NOMO-1 treated with dmso at 0.1 percent for 144 hours (cell line): Measurements from ENCODE around the gene CD44.
A peak's percentile ranks its signal among the peaks of the same experiment; 100 is the strongest.

ENCODE experiments used
- DNase-seq: peaks from one replicate; lab custom pipeline; 2025; ENCODE audit not compliant: unreplicated experiment; lab: John Stamatoyannopoulos, UW

Gene CD44

DNA sequence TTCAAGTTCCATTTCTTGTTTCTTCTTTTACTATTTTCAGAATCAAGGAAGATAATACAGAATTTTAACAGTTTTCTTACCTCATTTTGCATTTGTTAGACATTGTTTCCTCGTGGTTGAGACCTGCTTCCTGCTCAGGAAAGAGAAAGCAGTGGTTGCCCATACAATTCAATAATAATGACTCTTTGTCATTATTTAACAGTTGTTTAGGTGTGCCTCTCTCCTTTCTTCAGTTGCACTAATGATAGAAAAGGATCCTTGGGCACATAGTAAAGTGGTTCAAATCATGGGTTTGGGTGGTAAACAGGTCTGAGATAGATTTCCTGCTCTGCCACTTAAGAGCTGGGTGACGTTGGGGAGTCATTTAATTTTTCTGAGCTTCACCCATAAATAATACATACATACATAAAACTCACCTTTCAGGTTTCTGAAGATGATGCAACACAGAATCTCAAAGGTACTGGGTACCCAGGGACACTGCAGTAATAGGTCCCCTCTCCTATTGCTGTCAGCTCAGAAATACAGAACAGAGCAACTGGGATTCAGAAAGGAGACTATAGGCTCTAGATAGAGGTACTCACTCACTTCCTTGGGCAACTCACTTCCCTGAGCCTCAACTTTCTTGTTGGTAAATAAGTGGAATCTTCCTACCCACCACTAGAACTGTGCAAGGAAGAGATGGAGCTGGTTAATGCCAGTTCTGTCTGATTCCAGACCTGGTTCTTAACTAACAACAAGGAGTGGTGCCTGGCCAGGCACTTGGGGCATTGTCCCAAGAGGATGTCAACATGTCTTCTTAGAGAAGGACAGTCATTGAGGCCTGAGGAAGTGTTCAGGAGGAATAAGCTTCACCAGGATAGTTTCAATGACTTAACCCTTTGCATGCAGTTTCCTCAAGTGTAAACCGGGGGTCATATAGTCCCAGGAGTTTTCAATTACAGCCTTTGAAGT is 34.9 kb downstream of the CD44 start:
- no peak for DNase-seq

DNA sequence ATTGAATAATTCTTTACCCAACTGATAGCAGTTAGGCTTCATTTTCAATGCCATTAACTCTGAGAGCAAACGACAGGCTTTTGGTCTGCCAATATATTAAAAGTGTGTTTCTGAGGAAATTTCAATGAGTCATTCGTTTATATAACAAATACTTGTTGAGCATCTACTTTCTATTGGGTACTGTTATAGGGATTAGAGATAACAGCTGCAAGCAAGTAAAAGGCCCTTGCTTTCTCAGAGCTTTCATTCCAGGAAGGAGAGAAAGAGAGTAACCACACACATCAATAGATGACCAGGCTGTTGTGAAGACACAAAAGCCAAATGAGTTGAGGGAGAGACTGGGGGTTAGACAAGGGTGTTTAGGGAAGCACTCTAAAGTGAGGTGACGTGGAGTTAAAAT is 35.7 kb downstream of the CD44 start:
- DNase-seq = no peak

DNA sequence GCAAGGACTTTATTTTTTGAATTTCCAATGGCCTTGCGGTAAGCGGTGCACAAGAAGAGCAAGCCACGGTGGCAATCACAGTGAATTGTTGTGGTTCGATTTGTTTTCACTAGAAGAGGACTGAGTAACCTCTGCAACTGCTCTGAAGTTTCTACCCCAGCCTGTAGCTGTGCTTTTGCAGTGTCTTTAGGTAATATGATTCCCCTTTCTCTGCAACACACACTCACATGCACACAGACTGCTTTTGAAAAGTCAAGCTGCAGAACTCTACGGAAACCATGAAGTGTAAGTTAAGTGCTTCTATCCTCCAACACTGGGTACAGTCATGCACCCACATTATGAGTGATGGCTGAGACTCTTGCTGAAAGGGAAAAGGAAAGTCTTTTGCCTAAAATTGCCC is 38.4 kb downstream of the CD44 start:
- DNase-seq = no peak

DNA sequence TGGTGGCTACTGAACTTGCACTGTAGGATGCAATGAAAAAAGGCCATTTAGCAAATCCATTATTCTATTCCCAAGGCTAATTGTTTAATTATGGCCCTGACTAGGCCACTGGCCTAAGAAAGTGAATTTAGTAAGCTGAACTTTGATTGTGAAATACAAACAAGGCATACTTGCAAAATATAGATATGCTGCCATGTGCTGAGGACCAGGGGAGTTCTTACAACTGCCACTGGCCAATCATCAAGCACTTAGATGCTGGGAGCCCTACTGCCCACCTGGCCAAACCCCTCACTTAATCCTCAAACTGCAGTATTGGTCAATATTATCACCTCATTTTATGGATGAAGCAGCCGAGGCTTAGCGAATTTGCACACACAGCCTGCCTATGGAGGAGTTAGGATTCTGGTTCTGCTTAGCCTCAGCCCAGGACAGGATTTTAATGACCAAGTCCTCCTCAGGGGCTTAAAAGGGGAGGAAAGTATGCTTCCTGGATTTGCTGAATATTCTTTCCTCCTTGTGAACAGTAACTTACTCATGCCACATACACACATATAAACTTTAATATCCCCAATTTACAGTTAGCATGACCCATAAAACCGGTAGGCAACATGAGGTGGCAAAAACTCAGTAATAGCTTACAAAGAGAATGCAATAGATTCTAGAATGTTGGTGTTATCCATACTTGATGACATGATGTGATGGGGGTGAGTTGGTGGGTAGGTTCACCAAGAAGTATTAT is 39.3 kb downstream of the CD44 start:
- DNase-seq = no peak

DNA sequence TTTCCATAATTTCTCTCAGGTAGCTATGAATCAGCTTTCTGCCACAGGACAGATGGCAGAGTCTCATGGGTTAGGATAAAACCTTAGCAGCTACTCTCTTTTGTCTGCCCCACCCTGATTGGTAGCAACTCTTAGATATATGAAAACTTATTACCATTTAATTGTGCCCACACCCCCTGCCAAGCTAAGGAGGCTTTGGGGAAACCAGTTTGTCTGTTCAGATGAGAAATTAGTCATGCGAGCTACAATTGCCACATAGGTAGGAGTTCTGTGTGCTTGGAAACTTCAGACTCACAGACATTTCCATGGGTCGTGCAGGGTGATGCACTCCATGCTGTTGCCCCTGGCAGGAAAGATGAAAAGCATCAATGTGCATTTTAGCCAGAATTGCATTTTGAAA is 39.9 kb downstream of the CD44 start:
- no peak for DNase-seq

DNA sequence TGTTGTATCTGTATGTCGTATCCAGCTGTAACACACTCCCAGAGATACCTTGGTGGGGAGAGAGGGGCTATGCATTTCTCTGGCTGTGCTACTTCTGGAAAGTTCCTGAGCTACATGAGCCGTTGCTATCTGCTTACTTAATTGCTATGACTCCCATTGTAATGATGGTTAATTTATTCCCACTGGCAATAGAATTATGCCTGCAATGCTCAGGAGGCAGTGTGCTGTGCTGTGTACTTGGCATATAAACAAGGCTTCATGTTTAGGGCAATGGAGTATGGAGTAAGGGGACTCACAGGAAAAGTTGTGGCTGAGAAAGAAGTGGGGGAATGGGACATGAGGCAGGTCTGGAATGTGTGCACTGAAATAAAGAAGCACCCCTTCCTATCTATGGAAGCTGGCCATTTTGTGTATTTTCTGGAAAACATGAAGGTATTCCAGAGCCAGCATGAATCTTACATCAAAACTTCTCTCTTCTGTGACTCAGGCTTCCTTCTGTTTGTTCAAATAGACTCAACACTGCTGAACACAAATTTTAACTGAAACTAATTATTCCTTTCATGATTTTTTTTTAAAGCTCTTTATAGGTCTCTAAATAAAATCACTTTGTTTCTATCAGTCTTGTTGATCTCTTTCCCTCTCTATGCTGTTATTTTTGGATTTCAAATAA is 40.6 kb downstream of the CD44 start:
- no peak for DNase-seq

DNA sequence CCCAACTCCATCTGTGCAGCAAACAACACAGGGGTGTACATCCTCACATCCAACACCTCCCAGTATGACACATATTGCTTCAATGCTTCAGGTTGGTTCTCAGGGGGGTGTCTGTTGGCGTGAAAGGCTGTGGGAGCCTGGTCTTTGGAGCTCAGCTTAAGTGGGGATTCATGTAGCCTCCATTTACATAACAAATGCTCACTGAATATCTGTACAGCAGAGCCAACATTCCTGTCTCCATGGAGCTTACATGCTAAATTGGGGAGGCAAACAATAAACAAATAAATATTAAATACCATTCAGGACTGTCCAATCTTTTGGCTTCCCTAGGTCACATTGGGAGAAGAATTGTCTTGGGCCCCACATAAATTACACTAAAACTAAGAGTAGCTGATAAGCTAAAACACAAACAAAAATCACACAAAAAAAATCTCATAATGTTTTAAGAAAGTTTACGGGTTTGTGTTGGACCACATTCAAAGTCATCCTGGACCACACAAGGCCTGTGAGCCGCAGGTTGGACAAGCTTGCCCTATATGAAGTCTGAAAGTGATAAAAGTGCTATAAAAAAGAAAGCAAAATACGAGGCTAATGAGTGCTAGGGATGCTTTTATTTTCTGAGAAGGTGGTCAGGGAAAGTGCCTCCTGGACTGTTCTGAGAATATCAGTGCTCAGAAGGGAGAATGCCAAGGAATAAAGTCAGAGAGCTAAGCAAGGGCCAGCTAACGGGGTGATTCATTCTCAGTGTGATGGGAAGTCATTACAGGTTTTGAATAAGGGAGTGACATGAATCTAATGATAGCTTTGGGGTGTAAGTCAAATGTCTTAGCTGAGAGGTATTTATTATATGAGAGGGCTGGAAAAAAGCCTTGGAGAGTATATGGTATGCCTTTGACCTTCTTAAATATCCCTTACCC is 41.6 kb downstream of the CD44 start:
- DNase-seq = no peak

DNA sequence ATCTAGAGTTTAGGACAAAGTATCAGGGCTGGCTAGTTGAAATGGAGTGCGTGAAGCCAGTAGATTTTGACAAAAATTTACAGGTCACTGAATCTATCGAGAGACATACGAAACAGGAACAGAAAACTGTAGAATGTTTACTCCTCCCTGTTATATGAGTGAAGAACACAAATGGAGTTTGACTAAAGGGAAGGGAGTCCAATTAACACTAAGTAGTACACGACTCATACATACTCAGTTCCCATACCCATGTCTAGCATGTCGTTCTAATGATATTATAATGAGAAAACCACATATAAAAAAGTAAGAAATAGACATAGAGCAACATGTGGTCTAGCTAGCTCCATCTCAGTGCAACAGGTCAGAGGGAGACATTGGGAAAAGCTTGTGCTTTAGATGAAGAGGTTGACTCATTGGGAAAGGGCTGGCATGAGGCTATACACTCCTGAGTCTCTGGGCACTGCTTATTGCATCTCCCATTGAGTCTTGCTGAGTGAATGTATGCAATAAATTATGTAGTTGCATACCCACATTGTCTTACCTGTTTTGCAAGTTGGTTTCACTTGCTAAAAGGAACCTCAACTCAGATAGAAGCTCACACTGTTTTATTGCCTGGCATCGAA is 43.5 kb downstream of the CD44 start:
- no peak for DNase-seq

DNA sequence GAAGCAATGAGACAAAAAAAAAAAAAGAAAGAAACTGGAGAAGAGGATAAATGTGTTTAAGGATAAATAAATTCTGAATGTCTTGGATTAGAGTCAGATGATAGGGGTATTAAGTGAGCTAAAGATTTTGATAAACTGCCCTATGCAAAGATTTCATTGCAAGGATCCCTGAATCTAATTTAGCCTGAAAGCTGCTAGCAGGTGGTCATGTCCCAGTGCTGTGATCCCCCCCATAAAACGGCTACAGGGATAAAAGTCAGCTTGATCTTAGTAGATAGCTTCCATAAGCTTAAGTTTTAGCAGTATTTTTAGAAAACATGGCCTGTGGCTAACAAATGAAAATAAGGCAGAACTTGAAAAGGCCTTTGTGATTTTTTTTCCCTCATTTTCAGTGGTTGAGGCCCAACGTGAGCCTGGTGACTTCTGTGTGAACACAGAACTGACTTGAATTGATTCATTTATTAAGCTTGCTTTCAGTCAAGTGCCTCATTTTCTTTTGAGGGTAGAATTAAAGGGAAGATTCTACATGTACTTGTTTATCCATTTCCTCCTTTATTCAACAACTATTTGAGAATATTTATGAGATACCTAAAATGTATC is 44.5 kb downstream of the CD44 start:
- no peak for DNase-seq

DNA sequence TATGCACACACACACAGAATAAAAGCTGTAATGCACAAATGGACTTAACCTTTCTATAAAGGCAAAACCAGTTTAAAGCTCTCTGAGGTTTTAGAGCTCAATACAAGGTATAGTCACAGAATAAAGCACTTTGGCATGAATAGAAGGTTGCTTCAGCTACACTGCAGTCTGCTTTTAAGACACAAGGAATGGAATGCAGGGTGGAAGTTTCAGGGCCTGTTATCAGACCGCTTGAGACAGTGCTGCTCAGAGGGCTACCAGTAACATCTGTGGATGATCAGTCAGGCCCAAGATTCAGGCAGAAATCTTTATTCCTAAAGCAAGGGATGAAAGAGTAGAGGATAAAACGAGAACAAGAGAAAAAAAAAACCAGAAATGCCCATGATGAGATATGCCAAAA is 46.7 kb downstream of the CD44 start:
- no peak for DNase-seq

DNA sequence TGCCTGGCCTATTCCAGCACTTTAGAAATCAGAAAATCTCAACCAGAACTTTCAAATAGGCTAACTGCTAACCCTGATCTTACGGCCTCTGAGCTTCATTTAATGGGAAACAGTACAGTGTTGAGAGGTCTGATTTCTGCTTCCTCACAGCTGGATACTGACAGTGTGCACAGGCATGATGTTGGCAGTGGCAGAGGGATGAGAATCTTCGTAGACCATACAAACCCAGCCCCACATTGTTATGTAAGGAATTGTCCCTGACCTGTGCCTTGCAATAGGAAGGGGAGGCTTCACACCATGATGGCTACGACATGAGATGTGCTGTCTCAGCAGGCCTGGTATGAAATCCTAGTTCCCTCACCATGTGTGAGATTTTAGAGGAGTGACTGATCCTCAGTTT is 49.0 kb downstream of the CD44 start:
- DNase-seq = no peak

DNA sequence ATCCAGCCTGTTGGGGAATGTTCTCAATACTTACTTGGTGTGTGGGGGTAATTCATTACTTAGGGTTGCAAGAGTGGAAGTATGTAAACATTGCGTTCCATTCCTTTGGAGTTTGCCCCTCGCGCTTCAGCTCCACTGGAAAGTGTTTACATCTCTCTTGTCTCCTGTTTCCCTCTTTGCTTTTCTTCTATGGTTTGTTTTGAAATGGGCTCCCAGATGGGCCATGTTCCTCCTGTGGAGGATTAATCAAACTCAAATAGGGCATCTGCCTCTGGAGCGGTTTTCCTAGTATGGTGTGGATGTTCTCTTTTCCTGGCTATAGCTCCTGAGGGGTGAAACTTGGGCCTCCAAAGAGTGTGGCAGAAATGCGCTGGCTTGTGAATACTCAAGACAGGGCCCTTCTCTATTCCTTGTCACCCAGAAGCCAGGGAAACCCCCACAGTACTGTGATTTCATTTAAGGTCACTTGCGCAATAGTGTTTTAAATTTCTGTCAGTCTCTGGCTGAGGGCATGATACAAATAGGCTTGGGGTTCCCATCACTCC is 51.9 kb downstream of the CD44 start:
- peak; percentile 21 for DNase-seq

DNA sequence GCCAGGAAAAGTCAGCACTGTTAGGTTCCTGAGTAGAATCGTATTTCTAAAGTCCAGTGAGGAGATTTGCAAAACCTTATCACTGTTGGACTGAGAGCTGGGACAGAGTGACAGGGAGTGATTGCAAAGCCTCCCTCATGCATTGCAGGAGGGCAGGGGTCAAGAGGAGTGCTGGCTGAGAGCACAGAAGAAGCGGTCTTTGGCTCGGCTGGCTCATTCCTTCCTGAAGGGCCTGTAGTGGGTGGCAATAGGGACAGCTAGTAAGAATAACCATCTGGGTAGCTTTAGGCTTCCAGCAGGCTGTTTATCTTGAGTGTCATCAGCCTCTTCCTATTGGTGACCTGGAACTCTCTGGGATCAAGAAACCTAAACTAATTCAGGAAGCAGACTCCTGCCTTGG is 53.4 kb downstream of the CD44 start:
- DNase-seq = no peak

DNA sequence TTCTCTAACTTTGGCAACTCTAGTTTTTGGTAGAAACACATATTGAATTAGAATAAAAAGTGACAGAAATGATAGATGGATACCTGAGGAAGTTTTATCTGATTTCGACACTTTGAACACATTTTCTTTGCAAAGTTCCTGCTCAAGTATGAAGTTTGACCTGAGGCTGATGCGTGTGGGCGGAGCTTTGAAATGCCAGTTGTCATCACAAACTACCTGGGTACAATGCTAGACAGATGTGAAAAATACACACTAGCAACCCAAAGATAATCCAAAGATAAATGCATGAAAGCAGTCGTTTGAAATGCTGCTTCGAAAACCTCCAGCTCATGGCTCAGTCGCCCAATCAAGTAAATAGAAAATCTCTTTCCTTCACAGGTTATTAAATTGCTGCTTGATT is 54.8 kb downstream of the CD44 start:
- DNase-seq = no peak

DNA sequence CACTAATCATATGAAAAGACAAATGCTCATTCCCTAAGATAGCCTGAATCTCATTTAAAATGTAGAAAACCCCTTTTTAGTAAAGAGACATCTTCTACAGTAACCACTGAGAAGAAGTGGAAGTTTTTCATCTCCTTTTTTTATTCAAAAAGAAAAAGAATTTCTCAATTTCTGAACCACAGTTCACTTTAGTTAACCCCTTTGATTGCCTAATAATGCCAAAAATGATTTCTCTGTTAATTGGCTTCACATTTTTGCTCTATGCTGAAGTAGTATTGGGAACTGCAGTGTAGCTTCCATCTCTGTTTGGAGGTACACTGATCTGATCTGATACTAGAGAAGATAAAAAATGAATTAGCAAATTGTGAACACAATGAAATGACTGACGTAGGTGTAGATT is 58.3 kb downstream of the CD44 start:
- no peak for DNase-seq

DNA sequence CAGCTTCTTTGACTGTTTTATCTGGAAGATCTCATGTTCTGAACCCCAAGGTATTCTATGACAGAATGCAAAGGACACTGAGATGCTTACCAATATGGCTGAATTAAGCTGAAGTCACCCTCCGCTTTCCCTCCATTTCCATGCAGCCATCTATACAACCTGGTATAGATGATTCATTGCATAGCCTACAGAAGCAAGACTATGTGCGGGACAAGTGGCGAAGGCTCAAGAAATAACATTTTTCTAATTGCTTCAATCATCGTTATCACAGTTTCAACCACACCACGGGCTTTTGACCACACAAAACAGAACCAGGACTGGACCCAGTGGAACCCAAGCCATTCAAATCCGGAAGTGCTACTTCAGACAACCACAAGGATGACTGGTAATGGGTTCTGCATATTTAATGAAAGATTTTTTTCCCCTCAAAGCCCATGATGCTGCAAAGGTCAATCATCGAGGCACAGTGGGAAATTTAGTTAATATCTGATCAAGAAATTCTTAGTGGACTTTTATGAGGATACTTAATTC is 61.9 kb downstream of the CD44 start:
- no peak for DNase-seq

DNA sequence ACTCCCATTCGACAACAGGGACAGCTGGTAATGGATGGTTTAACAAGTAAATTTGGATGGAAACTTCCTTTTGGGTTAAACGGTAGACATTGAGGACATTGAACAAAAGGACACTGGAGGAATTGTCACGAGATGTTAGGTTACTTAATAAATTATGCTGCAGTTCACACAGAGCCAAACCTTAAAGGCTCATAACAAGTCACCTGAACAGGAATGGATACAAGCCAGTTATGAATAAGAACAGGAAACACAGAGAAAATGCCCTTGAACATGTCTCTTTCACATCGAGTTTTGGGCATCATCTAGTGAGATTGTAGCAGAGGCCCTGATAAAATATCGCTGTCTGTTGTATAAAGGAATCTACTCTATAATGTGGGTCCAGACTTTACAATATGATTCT is 65.6 kb downstream of the CD44 start:
- no peak for DNase-seq

DNA sequence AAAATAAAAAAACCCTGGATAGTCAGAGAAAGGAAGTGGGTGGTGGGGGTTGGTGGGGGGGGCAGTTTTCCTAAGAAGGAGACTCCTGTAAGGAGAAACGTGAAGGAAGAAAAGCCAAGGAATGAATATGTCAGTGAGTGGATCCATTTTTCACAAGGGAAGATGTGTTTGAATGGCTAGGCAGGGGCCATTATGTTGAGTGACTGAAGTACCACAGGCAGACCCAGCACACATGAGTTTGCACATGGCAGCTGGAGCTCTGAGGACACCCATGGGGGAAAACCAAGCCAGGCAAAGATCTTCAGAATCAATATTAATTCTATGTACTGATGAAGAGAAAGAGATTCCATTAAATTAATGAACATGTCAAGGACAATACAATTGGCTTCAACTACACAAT is 67.6 kb downstream of the CD44 start:
- no peak for DNase-seq
